HG02759 (cell line): ENCODE measurements around the gene RIOK3.
"Not testable (repeated sequence)": the region's sequence is repeated elsewhere in the genome, so short reads cannot be mapped to it uniquely, and the experiment has no call there.

Experiments used
- ATAC-seq: cut with Tn5 transposase; IDR thresholded peaks from one replicate; pipeline ENCODE4 v1.9.1; 2021; ENCODE audit warnings: mild to moderate bottlenecking, moderate library complexity; ENCODE audit not compliant: unreplicated experiment

The RIOK3 gene, protein sequence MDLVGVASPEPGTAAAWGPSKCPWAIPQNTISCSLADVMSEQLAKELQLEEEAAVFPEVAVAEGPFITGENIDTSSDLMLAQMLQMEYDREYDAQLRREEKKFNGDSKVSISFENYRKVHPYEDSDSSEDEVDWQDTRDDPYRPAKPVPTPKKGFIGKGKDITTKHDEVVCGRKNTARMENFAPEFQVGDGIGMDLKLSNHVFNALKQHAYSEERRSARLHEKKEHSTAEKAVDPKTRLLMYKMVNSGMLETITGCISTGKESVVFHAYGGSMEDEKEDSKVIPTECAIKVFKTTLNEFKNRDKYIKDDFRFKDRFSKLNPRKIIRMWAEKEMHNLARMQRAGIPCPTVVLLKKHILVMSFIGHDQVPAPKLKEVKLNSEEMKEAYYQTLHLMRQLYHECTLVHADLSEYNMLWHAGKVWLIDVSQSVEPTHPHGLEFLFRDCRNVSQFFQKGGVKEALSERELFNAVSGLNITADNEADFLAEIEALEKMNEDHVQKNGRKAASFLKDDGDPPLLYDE

DNA sequence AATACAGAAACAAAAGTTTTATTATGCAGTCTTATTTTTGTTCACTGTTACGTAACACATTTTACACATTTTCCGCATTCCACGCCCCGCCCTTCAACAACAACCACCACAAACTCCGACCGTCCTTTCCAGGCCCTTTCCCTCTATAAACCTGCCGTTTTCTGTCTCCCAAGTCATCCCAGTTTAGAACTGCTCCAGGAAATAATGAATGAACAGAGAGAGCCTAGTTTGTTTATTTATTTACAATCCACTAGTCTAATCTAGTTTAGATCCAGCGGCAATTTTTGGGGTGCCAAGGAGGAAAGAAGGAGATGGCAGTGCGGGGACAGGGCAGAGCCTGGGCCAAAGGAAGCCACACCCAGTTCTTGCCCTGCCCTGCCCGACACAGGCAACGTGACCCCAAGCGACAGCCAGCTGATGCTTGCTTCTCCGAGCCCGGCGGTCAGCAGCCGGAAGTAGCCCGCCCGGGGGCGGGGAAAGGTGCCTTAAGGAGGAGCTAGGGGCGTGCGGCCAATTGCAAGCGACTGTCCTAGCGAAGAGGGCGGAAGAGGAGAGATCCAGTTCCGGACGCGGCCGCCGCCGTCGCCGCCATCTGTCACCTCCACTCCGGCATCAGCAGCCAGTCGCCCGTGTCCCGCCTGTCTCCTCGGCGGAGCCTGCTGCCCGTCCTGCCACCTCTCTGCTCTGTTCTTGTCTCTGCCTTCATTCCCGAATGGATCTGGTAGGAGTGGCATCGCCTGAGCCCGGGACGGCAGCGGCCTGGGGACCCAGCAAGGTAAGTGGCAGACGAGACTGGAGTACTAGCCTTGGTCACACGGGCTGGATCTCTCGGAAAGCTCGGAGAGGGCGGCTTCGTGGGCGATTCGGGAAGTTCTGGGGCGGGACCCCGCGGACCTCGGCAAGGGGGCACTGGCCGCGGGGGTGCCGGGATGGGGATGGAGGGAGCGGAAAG lies at the start of gene RIOK3:
TSS of gene RIOK3 (plus strand) at position 560 of the 952 bp plus-strand sequence. CDS start at position 713, 153 bp downstream.
- ATAC-seq, result peak; percentile 98

DNA sequence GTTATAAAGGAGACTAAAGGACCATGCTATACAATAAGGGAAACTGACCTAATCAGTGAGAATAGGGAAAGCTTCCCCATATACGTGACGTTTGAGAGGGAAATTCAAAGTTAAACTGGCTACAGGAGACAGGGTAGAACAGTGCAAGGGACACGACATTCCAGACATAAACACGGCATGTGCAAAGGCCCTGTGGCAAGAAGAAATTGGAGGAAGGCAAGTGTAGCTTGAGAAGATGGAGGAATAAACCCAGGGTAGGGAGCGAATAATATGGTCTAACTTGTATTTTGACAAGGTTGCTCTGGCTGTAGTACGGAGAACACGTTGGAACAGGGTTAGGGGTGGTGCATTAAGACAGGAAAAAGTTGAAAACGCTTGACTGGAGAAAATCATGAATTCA lies 49.8 kb upstream of the RIOK3 start:
- ATAC-seq, result no peak

DNA sequence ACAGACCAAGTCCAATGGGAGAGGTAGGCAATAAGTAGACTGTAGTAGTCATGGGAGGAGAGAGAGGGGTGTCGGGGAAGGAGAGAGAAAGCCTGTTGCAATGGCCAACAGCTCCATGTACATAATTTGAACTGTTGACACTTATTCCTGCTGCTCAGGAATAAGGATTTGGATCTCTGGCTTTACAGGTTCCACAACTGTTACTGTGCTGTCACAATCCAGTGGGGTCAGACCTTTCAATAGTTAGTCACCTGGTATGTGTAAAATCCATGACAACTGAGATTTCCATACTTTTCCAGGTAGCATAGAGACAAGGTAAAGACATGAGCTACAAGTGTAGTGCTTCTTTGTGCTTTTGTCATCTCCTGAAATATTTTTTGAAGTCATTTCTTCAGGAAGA lies 47.5 kb upstream of the RIOK3 start:
- ATAC-seq, result no peak

DNA sequence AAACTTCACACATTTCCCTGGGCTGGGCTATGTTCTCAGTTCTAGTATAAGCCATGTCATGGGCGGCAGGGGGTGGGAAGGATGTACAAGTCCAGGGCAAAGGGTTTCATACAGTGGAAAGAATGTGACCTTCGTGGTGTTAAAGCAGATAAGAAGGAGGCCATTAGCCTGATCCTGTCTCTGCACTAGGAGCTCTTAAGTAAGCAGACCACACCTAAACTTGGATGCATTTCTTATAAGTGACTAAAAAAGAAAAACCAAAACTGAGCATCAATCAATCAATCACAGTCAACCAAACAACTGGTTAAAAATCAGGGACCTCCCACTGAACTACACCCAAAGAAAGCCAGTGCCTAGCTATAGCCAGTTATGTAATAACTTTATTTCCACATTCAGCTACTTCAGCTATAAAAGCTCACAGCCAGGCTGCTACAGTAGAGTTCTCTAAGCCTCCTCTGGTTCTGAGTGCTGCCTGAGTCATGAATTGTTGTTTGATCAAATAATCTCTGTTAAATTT lies 46.8 kb upstream of the RIOK3 start:
- no peak for ATAC-seq

DNA sequence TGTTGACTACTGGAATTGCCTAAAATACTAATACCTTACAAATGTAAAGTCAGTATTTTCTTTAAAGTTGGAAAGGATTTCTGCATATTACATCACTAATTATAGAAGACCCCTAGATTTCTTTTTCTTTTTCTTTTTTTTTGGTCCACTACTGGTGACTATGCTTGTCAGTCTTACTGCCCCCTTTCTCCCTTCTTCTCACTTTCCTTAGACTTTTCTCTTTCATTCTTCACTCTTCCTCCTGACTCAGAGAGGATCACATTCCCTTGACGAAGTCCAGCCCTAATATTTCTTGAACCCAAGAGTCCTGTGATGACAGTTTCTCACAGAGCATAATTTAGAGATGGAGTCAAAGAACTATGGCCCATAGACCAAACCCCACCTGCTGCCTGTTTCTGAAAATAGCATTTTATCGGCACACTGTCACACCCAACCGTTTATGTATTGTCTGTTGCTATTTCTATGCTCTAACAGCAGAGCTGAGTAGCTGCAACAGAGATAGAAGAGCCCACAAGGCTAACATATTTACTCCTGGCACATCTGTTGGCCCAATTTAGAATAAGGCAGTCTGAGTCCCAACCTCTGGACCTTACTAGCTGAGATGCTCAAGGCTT lies 40.6 kb upstream of the RIOK3 start:
- ATAC-seq, result no peak

DNA sequence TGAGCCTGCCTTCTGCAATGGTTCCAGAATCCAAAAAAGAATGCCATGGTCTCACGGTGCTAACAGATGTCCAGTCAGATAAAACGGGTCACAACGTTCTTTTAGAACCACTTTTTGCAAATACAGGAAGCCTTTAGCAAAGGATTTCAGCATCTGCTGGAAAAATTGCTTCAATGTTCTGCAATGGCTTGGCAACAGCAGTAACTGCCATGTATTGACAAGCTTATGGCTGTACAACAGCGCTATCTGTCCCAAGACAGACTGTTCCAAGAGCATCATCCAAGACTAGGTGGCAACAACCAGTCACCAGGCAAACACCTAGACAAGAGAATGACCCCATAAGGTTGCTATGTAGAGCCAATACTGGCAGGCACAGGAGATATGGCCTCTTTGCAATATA lies 37.6 kb upstream of the RIOK3 start:
- no peak for ATAC-seq

DNA sequence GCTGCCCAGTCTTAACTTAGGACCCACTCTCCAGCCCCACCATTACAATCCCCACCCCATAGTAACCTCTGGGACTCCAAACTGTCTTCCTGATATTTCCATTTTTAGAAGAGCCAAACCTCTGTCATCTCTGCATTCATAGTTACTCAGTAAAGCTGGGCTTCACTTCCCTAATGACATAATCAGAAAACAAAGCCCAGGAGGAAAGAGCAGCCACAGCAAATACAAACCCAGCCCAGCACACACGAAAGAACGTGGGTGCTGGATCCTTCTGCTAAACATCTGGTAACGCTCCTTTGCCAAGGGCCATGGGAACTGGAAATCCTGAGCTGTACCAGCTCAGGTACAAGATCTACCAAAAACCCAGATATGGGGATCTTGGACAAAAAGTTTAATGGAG lies 36.8 kb upstream of the RIOK3 start:
- ATAC-seq, result no peak

DNA sequence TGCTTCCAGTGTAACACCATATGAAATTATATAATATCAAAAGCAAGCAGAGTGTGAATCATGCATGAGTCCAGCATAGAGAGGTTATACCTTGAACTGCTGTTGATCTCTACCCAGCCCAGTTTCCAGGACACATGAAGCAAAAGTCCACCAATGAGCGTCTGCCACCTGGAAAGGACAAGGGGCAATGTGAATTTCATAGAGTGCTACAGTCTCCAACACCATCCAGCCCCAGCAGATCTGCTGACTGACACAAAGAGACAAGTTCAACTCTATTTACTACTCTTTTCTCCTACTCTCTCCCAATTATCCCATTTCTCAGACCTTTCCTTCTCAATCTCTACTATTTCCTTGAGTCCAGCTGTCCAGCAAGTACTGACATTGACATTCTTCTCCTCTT lies 31.8 kb upstream of the RIOK3 start:
- no peak for ATAC-seq

DNA sequence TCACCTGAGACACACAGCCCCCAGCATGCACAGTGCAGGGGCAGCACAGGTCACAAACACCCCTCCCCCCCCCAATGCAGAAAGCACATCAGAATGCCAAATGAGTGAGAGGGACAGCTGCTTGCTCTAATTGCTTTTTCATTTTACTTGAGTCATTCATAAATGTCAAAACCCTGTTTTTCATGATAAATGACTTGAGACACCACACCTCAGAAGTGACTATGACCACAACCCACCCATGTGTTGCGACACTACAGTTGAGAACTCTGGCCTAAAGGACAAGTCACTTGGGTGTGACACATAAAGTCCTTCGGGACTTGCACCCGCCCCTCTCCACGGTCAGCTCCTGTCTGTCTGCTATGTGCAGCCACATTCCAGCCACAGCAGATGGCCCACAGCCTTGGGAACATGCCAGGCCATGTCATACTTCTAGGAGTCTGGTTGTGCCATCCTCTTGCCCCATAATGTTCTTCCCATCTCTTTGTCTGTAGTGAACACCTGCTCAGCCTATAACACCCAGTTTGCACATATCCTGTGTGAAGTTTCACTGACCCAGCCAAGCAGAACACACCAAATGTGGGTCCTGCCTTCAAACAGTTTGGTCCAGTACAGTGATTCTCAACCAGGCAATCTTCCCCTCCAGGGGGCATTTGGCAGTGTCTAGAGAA lies 30.2 kb upstream of the RIOK3 start:
- ATAC-seq, result peak; percentile 91

DNA sequence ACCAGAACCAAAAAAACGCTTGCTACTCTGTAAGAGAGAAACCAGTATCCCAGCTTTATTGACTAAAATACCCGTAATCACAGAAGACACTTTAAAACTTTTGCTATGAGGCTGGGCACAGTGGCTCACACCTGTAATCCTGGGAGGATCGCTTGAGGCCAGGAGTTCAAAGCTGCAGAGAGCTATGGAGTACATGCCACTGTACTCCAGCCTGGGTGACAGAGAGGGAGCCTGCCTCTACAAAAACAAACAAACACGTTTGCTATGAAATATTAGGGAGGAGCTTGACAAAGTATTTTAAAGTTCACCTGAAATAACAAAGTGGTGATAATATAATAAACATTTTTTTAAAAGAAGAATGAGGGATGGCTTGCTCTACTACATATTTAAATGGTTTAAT lies 28.5 kb upstream of the RIOK3 start:
- ATAC-seq, result no peak

DNA sequence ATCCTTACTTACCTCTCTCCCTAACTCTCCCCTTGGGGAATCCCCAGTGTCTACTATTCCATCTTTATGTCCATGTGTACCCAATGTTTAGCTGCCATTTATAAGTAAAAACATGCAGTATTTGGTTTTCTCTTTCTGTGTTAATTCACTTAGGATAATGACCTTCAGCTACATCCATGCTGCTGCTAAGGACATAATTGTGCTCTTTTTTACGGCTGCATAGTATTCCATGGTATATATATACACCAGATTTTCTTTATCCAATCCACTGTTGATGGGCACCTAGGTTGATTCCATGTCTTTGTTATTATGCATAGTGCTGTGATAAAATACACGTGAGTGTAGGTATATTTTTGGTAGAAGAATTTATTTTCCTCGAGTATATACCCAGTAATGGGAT lies 24.3 kb upstream of the RIOK3 start:
- ATAC-seq, result no peak

DNA sequence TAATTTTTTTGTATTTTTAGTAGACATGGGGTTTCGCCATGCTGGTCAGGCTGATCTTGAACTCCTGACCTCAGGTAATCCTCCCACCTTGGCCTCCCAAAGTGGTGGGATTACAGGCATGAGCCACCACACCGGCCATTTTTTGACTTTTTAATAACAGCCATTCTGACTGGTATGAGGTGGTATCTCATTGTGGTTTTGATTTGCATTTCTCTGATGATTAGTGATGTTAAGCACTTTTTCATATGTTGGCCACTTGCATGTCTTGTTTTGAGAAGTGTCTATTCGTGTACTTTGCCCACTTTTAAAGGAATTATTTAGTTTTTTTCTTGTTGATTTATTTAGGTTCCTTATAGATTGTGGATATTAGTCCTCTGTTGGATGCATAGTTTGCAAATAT lies 23.5 kb upstream of the RIOK3 start:
- not testable (repeated sequence) for ATAC-seq

DNA sequence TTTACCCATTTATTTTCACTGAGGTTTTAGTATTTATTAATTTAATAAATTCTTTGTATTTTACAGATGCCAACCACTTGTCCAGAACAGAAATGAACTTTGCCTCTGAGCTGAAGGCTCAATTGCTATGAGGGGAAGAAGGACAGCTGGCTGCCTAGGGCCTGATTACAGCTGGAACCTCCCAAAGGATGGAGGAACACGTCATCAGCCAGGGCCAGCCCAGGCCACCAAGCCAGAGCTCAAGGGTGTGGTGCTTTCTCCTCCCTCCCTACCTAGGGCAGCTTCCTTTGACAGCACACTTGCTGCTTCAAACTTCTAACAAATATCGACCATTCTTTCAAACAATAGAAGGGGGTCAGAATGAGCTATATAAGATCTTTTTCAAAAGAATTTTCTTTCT lies 19.7 kb upstream of the RIOK3 start:
- ATAC-seq, result no peak

DNA sequence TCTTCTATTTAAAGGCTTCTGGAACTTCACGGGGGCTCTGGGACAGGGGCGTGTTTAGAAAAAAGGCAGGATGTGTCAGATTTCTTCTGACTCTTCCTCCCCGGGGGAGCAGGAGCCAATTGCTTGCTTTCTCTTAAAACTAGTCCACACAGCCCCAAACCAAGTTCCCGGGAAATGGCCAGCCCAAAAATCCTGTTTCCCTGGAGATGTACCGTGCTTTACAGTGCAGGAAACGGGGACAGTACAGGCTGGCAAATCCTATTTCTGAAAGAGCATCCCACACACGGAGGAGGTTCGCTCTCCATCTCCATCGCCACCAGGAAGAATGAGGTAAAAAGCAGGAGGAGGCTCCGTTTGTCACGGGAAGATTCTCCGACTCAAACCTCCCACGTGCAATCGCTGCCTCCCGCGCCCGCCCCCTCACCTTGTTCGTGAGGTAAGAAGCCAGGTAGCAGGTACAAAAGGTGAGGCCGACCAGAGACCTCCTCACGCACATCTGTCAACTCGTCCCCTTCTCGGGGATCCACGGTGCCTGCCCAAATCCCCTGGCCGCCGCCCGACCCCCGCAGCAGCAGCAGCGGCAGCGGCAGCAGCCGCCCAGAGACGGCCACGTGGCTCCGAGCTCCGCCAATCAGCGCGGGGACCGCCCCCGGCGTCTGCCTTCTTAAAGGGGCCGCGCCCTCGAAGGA lies 15.6 kb upstream of the RIOK3 start:
- peak; percentile 100 for ATAC-seq

DNA sequence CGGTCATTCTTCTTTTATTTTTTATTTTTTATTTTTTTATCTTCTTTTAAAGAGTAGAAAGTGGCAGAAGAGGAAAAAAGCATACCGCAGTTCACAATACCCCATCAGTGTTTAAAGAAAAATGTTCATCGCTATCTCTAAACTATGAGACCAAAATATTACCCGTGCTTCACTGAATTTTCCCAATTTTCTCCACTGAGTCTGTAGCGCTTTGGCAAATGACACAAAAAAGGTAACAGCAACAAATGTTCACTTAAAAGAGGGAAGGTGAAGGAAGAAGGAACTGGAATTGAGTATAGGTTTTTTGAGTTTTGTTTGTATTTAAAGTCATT lies 15.1 kb upstream of the RIOK3 start:
- ATAC-seq, result no peak

DNA sequence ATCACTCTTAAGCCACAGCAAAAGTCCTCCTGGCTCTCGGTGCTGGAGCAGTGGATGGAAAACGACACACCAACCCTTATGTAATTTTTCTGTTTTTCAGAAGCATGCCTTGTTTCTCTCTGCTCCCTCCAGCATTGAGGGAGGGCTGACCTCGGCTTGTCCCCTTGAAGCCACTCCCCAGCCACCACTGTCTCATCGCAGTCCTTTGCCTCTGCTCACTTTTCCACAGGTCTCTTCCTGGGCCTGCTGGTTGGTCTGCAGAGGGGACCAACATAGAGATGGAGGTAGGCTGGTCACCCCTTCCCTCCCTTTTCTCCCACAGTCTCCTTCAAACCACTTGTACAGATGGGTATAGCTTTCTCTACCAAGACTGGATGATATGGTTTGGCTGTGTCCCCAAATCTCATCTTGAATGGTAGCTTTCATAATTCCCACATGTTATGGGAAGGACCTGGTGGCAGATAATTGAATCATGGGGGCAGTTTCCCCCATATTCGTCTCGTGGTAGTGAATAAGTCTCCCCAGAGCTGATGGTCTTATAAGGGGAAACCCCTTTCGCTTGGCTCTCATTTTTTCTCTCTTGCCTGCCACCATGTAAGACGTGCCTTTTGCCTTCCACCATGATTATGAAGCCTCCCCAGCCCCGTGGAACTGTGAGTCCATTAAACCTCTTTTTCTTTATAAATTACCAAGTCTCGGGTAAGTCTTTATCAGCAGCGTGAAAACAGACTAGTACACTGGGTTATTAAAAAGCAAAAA lies 14.3 kb upstream of the RIOK3 start:
- ATAC-seq, result no peak

DNA sequence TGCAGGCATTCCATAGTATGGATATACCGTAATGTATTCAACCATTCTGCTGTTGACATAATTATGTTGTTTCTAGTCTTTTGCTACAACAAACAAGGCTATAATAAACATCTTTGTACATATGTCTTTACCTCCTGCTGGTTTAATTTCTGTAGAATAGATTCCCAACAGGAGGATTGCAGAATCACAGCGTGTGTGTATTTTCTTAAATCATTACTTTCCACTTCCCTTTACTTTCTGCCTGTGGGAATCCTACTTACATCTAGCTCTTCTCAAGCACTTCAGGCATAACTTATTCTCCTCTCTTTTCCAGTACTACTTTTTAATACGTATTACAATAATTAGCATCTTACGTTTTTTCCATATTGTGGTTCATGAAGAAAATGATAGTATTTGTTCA lies 13.0 kb upstream of the RIOK3 start:
- ATAC-seq, result no peak

DNA sequence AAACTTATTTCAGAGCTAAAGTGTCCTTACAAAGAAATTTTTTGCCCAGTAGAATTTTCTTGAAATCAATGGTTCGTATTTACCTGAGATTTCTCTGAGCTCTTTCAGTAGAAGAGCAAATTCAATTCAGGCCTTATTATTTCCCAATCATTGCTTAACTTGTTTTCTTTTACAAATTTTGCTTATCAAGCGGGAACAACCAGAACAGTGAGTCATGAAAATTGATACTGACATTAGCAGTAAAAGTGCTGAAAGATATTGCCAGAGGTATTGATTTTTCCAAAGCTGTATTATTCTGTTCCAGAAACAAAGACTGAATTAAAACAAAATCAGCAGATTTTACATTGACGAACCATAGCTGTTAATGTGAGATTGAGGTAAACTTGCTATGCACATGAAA lies 10.1 kb upstream of the RIOK3 start:
- no peak for ATAC-seq

DNA sequence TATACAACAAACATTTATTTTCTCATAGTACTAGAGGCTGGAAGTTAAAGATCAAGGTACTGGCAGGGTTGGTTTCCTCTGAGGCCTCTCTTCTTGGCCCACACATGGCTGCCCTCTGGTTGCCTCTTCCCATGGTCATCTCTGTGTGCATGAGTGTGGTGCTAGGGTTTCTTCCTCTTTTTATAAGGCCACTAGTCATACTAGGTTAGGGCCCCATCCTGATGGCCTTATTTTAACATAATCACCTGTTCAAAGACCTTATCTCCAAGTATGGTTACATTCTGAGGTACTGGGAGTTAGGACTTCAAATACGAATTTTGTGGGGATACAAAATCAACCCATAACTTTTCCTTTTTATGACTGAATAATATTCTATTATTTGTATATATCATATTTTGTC lies 4.8 kb upstream of the RIOK3 start:
- ATAC-seq, result no peak
